Hepatocyte (in vitro differentiated cells): ENCODE results near the gene OLFM1.

Experiments used
- CTCF ChIP-seq: fragments of 200-600 bp; sonication (generic); IDR thresholded peaks from 2 replicates; pipeline ENCODE4 v1.5.1; 2016; ENCODE audit warnings: antibody characterized with exemption, mild to moderate bottlenecking; ENCODE audit not compliant: poor library complexity
- EZH2 ChIP-seq: fragments of 200-600 bp; sonication (generic); IDR thresholded peaks from 2 replicates; pipeline ENCODE4 v1.6.1; 2016; ENCODE audit warnings: antibody characterized with exemption, mild to moderate bottlenecking, borderline replicate concordance

DNA sequence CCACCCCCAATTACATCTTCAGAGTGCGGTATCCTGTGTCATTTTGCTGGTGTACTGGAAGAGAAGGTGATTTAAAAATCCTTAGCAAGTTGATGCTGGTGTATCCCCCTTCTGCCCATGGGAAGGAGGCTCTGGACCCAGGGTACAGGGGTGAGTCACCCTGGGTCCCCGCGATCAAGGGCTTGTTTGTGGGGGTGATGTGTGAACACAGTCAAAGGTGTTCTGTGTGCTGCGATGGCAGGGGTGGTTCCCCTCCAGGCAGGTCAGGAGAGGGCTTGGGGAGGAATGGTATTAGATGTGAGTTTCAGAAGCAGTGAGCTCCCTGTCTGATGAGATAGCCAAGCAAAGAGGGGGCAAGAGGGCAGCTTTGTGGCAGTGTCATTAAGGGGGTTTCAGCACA, 28.9 kb downstream of the OLFM1 start:
- TF ChIP-seq EZH2 (no peak), CTCF (no peak)
